NK-92 (cell line): ENCODE measurements around the gene ANKRD34A.

Source experiments
- DNase-seq: peaks from one replicate; lab custom pipeline; 2025; ENCODE audit not compliant: unreplicated experiment; lab: John Stamatoyannopoulos, UW

Gene ANKRD34A

GRCh38 chr1:145991735-145992412 is 27.5 kb upstream of the ANKRD34A start:
- DNase-seq = no peak

GRCh38 chr1:145990249-145990855 is 26.0 kb upstream of the ANKRD34A start:
- no peak for DNase-seq

GRCh38 chr1:145988773-145989172 is 24.4 kb upstream of the ANKRD34A start:
- DNase-seq = no peak

GRCh38 chr1:145987926-145988325 is 23.6 kb upstream of the ANKRD34A start:
- no peak for DNase-seq

GRCh38 chr1:145986551-145986950 is 22.2 kb upstream of the ANKRD34A start:
- no peak for DNase-seq

GRCh38 chr1:145985502-145986439 is 21.4 kb upstream of the ANKRD34A start:
- DNase-seq = no peak

- no peak for DNase-seq
These were observed 20.7 kb upstream of the ANKRD34A start for GRCh38 chr1:145985129-145985501.

- DNase-seq = no peak
These were observed 19.8 kb upstream of the ANKRD34A start for GRCh38 chr1:145983960-145984830.

GRCh38 chr1:145983206-145983675 is 18.9 kb upstream of the ANKRD34A start:
- no peak for DNase-seq

GRCh38 chr1:145982010-145982723 is 17.8 kb upstream of the ANKRD34A start:
- DNase-seq = no peak

GRCh38 chr1:145980457-145980994 is 16.2 kb upstream of the ANKRD34A start:
- no peak for DNase-seq

GRCh38 chr1:145979746-145980456 is 15.5 kb upstream of the ANKRD34A start:
- DNase-seq = no peak

- no peak for DNase-seq
These were observed 14.7 kb upstream of the ANKRD34A start for GRCh38 chr1:145978854-145979745.

- no peak for DNase-seq
These were observed 14.1 kb upstream of the ANKRD34A start for GRCh38 chr1:145978471-145978853.

- DNase-seq = no peak
These were observed 13.4 kb upstream of the ANKRD34A start for GRCh38 chr1:145977486-145978470.

- no peak for DNase-seq
These were observed 12.6 kb upstream of the ANKRD34A start for GRCh38 chr1:145977016-145977415.

GRCh38 chr1:145975216-145975615 is 10.8 kb upstream of the ANKRD34A start:
- no peak for DNase-seq
